Sciatic nerve (tissue), 2 donors: Measurements from ENCODE around the gene CGNL1. TPM values are rescaled to one million over a fixed set of nuclear protein-coding genes. Genes with fewer than 3 reads are reported as not detected.

ENCODE experiments used
- ATAC-seq: fragments of 200-7000 bp; cut with Tn5 transposase; one replicate; pipeline ENCODE4 v1.9.1; 2020; ENCODE audit warnings: mild to moderate bottlenecking, moderate library complexity
- DNase-seq: peaks from one replicate; pipeline ENCODE4 v3.0.0-alpha.2; 2020; ENCODE audit warnings: low spot score
- intact Hi-C: fragments of 100-400 bp; cut with DNase I; formaldehyde crosslinking; loops from one replicate; pipeline ENCODE4 v1.14.2; 2022
- total RNA-seq: library from RNA; stranded (reverse); fragmentation: NEBNext Ultra II Directional; extraction: Animal tissue kit (Norgen Biotek cat#: 25700); gene quantifications from one replicate; pipeline ENCODE4 v1.2.1, GENCODE V29; 2021
- donor health status: DM: no; HTN: no; CAD: no.
- donor health status: DM: no; HTN: no; CAD: no.

CGNL1 gene
- total RNA-seq, 1 donor from 2014 or later, result 38.1 TPM

DNA sequence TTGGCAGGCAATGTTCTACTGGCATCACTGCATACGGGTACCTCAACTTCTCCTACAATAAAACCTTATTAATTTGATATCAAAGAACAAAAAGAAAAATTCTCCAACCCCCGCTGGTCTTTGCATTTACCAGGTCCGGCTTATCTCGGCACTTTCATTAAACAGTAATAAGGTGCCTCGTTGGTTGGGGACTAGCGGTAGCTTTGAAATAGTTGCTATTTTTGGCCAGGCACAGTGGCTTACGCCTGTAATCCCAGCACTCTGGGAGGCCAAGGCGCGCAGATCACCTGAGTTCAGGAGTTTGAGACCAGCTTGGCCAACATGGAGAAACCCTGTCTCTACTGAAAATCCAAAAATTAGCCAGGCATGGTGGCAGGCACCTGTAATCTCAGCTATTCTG is 32.0 kb upstream of the CGNL1 start:
- intact Hi-C loops, result loop anchor here (5.0 kb wide), 1 partner anchor 183 kb away; no protein-coding TSS in a partner anchor
- ATAC-seq, result no peak
- no peak for DNase-seq

- intact Hi-C loops, result no loop called here
- ATAC-seq (peak; percentile 54), DNase-seq (no peak)
These were observed 30.7 kb upstream of the CGNL1 start for GRCh38 chr15:57345584-57345983.

DNA sequence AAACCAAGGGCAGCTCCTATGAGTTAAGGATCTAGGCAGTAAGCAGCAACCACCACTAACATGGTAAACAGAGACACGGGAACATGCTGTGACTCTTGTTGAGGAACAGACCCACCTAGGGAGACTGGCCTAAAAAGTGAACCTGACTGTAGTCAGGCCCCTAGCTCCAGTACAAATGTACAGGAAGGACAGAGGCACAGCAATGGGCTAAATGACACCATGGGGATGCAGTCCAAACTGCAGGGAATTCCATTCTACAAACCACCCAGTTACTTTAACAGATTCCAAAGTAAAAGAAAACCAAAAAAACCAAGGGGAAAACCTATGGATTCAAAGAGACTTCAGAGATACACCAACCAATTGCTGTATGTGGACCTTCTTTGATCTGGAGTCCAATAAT is 28.2 kb upstream of the CGNL1 start:
- intact Hi-C loops, result no loop called here
- no peak for DNase-seq

GRCh38 chr15:57352535-57353316 is 23.6 kb upstream of the CGNL1 start:
- intact Hi-C loops, result no loop called here
- no peak for DNase-seq

More for the DNA sequence above, 28.2 kb upstream of the CGNL1 start:
- ATAC-seq, result no peak

GRCh38 chr15:57353317-57353804 is 22.9 kb upstream of the CGNL1 start:
- ATAC-seq, result no peak
- intact Hi-C loops, result no loop called here
- DNase-seq, result no peak

More at GRCh38 chr15:57352535-57353316, 23.6 kb upstream of the CGNL1 start:
- ATAC-seq, result no peak

- intact Hi-C loops, result no loop called here
- ATAC-seq (no peak), DNase-seq (no peak)
These were observed 21.7 kb upstream of the CGNL1 start for GRCh38 chr15:57354436-57355123.

DNA sequence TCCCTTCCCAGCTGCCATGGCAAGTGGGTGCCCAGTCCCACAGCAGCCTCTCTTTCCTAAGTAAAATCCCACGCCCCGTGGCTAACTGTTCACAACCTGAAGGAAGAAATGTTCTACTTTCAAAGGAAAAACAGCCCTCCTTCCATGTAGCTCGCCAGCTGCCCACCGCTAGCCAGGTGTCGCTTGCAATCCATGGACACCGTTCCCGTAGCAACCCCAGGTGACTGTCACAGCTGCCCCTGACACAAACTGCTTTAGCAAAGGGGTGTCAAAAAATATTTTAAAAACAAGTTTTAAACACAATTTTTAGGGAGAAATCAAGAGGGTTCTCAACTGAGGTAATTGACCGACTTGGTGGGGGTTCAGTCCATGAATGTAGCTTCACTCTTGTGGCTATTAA is 21.0 kb upstream of the CGNL1 start:
- intact Hi-C loops, result no loop called here
- DNase-seq (no peak), ATAC-seq (no peak)

GRCh38 chr15:57356178-57356577 is 20.1 kb upstream of the CGNL1 start:
- intact Hi-C loops, result no loop called here
- ATAC-seq (no peak), DNase-seq (no peak)

DNA sequence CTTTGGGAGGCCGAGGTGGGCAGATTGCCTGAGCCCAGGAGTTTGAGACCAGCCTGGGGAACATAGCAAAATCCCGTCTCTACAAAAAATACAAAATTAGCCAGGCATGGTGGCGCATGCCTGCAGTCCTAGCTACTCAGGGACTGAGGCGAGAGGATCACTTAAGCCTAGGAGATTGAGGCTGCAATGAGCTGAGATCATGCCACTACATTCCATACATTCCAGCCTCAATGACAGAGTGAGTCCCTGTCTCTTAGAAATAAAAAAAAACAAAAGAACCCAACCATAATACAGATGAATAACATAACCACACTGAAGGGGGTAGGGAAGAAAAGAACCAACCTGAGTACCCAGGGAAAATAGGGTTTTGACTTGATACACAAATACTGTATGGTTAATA is 19.7 kb upstream of the CGNL1 start:
- intact Hi-C loops, result no loop called here
- ATAC-seq (no peak), DNase-seq (no peak)

- intact Hi-C loops, result no loop called here
- ATAC-seq, result no peak
- no peak for DNase-seq
These were observed 18.5 kb upstream of the CGNL1 start for GRCh38 chr15:57357799-57358198.

DNA sequence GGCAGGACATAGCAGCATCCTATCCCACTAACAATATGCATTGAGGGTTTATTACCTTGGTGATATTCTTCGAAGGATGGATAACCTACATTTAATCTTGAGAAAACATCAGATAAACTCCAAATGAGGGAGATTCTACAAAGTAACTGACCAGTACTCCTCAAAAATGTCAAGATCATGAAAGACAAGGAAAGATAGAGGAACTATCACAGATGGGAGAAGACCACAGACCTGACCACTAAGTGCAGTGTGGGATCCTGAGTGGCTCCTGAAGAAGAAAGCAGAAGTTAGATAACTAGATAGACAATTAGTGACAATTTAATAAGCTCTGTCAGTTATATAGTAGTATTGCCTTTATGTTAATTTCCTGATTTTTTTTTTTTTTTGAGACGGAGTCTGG is 17.7 kb upstream of the CGNL1 start:
- no peak for ATAC-seq
- intact Hi-C loops, result no loop called here

DNA sequence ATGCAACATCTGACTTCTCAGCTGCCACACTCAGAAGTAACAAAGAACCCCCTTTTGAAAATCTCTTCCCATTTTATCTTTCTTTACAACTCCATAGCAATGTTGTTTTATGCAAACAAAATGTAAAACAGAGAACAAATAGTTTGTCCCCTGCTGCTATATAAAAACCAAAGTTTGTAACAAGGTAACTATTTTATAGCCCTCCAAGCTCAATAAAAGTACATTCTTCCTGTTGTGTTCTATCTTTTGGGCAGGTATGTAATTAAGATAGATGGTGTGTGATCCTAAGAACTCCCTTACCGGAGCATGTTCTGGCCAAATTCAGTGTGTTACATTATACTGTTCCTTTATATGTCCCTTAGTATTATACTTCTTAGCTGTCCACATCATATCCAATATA is 12.6 kb upstream of the CGNL1 start:
- intact Hi-C loops, result no loop called here
- ATAC-seq (no peak), DNase-seq (no peak)

More for the DNA sequence above, 17.7 kb upstream of the CGNL1 start:
- no peak for DNase-seq

DNA sequence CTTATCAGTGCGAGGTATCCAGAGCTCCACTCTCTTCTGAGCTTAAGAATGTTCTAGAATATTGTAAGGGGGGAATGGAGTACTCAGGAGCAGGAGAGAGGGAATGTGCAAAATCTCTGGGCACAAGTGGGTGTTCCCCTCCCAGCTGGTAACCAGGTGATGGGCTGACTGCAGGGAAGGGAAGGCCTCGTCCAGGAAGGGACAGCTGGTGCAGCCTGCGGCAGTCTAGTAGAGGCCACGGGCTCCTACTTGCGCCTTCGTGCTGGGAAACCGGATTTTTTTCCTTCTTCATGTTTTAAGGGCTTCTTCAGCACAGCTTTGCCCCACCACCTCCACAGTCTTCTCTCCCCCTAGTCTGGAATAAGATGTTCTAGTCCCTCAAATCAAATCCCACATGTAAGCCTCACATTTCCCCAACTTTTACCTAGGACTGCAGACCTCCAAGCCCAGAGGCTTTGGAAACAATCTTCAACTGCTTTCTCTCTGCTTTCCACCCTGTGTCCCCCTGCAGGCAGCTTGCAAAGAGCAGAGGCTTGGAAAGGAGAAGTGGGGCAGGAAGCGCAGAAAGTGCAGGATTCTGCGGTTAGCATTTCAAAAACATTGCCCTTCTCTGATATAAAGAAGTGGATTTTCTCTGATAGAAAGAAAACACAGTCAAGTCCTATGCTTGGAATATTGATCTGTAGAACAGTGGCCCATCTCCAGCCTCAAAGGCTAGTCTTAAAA is 11.9 kb upstream of the CGNL1 start:
- intact Hi-C loops, result no loop called here
- ATAC-seq, result peak; percentile 85
- DNase-seq, result peak; percentile 66

GRCh38 chr15:57367556-57367955 is 8.7 kb upstream of the CGNL1 start:
- DNase-seq (no peak), ATAC-seq (no peak)
- intact Hi-C loops, result no loop called here

GRCh38 chr15:57370929-57371328 is 5.4 kb upstream of the CGNL1 start:
- ATAC-seq (no peak), DNase-seq (no peak)
- intact Hi-C loops, result no loop called here

- ATAC-seq (no peak), DNase-seq (no peak)
- intact Hi-C loops, result no loop called here
These were observed 2.9 kb upstream of the CGNL1 start for GRCh38 chr15:57373251-57373881.

- DNase-seq (no peak), ATAC-seq (no peak)
- intact Hi-C loops, result no loop called here
These were observed 2.4 kb upstream of the CGNL1 start for GRCh38 chr15:57373882-57374276.

DNA sequence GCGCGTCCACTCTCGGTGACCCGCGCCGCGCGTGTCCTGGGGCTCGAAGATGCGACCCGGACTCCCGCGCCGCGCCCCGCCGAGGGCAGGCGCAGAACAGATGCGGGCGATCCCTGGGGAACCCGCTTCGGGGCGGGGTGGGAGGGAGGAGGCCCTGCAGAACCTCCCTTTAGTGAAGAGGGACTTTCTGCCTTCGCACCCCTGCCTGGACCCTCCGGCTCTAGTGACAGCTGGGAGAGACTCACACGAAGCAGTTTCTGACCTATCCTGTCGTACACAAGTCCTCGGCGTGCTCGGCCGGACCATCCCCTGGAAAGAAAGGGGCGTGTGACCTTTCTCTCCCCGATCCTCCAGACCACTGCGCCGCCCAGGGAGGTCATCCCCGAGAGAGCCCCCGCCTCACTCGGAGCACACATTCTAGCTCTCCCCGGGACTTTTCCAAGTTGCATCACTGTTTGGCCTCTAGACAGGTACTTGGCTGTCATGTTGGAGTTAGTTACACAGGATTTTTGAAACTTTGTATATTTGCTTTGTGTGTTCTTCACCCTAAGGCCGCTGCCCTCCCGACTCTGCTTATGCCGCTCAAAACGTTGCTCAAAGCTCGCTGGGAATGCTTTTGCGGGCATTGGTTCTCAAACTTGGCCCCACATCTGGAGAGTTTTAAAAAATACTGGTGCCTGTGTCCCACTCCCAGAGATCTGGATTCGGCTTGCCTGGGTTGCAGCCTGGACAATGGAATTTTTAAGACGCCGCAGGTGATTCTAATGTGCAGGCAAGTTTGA is 582 bp downstream of the CGNL1 start:
- peak; percentile 64 for DNase-seq
- intact Hi-C loops, result no loop called here
- ATAC-seq, result peak; percentile 67

DNA sequence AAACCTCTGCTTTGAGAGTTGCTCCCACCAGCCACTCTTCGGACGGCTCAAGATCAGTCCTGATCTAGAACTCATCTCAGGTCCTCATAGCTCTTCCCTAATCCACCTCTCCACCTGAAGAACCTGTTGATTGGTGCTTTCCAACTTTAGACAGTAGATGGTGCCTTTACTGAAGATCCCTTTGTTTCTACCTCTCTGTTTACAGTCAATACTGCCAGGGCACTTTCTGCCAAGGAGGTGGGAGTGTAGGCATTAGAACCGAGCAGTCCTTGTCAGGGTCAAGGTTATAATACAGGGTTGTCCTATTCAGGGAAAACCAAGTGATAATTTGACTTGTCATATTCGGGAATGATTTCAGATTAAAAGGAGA is 1.2 kb downstream of the CGNL1 start:
- intact Hi-C loops, result no loop called here
- no peak for DNase-seq
- ATAC-seq, result peak; percentile 23
